Prostate gland (tissue), 2 donors: ENCODE data around the gene BTF3L4. TPM values are rescaled to one million over a fixed set of nuclear protein-coding genes. Genes with fewer than 3 reads are reported as not detected.

Source experiments
- DNase-seq: peaks from one replicate; pipeline ENCODE4 v3.0.0-alpha.2; 2019; ENCODE audit warnings: low spot score
- H3K27ac ChIP-seq, 2 donors: fragments of 200-600 bp; sonication (generic); 2 replicates each; pipeline ENCODE4 v1.5.1; 2017 to 2019
- H3K27me3 ChIP-seq: fragments of 200-600 bp; sonication (generic); replicated peaks from 2 replicates; pipeline ENCODE4 v1.5.1; 2019; ENCODE audit not compliant: insufficient read depth
- H3K36me3 ChIP-seq, 2 donors: fragments of 200-600 bp; sonication (generic); 1 replicate in 1 of 2; 2 replicates in 1 of 2; pipeline versions ENCODE4 v1.5.1 to v1.8.1; 2017 to 2019
- H3K4me1 ChIP-seq: fragments of 200-600 bp; sonication (generic); replicated peaks from 2 replicates; pipeline ENCODE4 v1.5.1; 2019
- H3K4me3 ChIP-seq, 2 donors: fragments of 200-600 bp; sonication (generic); 2 replicates each; pipeline ENCODE4 v1.5.1; 2017 to 2019
- H3K9me3 ChIP-seq: fragments of 200-600 bp; sonication (generic); 2 replicates; pipeline ENCODE4 v1.5.1; 2017
- CTCF ChIP-seq, 4 experiments: fragments of 200-600 bp in 2 of 4; fragments of 450-650 bp in 2 of 4; sonication (generic) in 2 of 4; IDR thresholded peaks; 1 replicate in 3 of 4; 2 replicates in 1 of 4; pipeline ENCODE4 v1.5.1; 2016 to 2019; ENCODE audit warnings: antibody characterized with exemption in 4 of 4, mild to moderate bottlenecking in 2 of 4, moderate library complexity in 2 of 4
- POLR2A ChIP-seq: fragments of 450-650 bp; IDR thresholded peaks from one replicate; pipeline ENCODE4 v1.6.1; 2016; ENCODE audit warnings: antibody characterized with exemption, mild to moderate bottlenecking
- POLR2AphosphoS5 ChIP-seq: sonication (generic); formaldehyde crosslinking; IDR thresholded peaks from one replicate; pipeline ENCODE4 v1.6.1; 2017; ENCODE audit warnings: antibody characterized with exemption
- WGBS: methylation state at CpG from one replicate; pipeline ENCODE4 v1.1.5; 2018; 5-methylcytosine and 5-hydroxymethylcytosine counted together
- intact Hi-C: fragments of 100-400 bp; cut with DNase I; formaldehyde crosslinking; loops from one replicate; pipeline ENCODE4 v1.14.2; 2022
- total RNA-seq, 2 donors: library from RNA; depleted of rRNA; stranded (reverse); fragments of >200 nt; gene quantifications; one replicate each; pipeline ENCODE4 v1.1.0, GENCODE V29; 2016

The BTF3L4 gene
- total RNA-seq, 2 donors from 2014 or later, result 34.7 to 39.0 TPM

- no peak for TF ChIP-seq POLR2A
- no peak for TF ChIP-seq POLR2AphosphoS5
- TF ChIP-seq CTCF (IDR thresholded peaks at IDR 0.05), result no peak
- DNase-seq, result no peak
- WGBS, result 78% methylated on average over 8 of the region's 8 CpGs
- Histone ChIP-seq H3K36me3 (no peaks in the 10 kb centered on the region), H3K4me1 (no peaks in the 10 kb centered on the region), H3K4me3 (no peak overlapping the region), H3K27ac (no peak overlapping the region), H3K9me3 (no peaks in the 10 kb centered on the region), H3K27me3 (no peaks in the 10 kb centered on the region)
- intact Hi-C loops, result no loop called here
Measured at GRCh38 chr1:52096216-52096615, 40.1 kb downstream of the BTF3L4 start.

DNA sequence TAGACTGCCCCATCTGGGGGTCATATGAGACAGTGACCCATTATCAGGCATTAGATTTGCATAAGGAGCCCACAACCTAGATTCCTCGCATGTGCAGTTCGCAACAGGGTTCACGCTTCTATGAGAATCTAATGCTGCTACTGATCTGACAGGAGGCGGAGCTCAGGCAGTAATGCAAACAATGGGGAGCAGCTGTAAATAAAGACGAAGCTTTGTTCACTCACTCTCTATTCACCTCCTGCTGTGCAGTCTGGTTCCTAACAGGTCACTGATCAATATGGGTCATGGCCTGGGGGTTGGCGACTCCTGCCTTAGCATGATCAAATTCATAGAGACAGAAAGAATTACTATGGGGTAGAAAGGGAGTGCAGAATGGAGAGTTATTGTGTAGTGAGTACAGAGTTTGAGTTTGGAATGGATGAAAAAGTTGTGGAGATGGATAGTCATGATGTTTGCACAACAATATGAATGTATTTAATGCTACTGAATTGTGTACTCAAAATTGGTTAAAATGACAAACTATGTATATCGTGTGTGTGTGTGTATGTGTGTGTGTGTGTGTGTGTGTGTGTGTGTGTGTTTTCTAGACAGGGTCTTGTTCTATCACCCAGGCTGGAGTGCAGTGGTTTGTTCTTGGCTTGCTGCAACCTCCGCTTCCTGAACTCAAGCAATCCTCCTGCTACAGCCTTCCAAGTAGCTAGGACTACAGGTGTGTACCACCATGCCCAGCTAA lies 42.2 kb downstream of the BTF3L4 start:
- TF ChIP-seq POLR2A, result no peak
- TF ChIP-seq CTCF (IDR thresholded peaks at IDR 0.05), result no peak
- no peak for TF ChIP-seq POLR2AphosphoS5

GRCh38 chr1:52102336-52103013 lies 46.4 kb downstream of the BTF3L4 start:
- TF ChIP-seq CTCF (IDR thresholded peaks at IDR 0.05) (no peak), POLR2A (no peak), POLR2AphosphoS5 (no peak)
- H3K27ac ChIP-seq, result no peak overlapping the region
- H3K27me3 ChIP-seq, result no peaks in the 10 kb centered on the region
- no peaks in the 10 kb centered on the region for H3K4me1 ChIP-seq
- no peaks in the 10 kb centered on the region for H3K9me3 ChIP-seq
- no peaks in the 10 kb centered on the region for H3K36me3 ChIP-seq
- intact Hi-C loops, result no loop called here
- no peak for DNase-seq
- no peak overlapping the region for H3K4me3 ChIP-seq
- 89% methylated on average over 1 of the region's 1 CpG for WGBS

More for the DNA sequence above, 42.2 kb downstream of the BTF3L4 start:
- DNase-seq, result no peak
- Histone ChIP-seq H3K27me3 (no peaks in the 10 kb centered on the region), H3K36me3 (no peaks in the 10 kb centered on the region), H3K4me3 (no peak overlapping the region), H3K4me1 (no peaks in the 10 kb centered on the region), H3K9me3 (no peaks in the 10 kb centered on the region), H3K27ac (no peak overlapping the region)
- 42% methylated on average over 8 of the region's 8 CpGs for WGBS
- intact Hi-C loops, result no loop called here

- no peak overlapping the region for H3K4me3 ChIP-seq
- no peaks in the 10 kb centered on the region for H3K27me3 ChIP-seq
- no peaks in the 10 kb centered on the region for H3K36me3 ChIP-seq
- intact Hi-C loops, result no loop called here
- H3K4me1 ChIP-seq, result no peaks in the 10 kb centered on the region
- DNase-seq, result no peak
- TF ChIP-seq CTCF (IDR thresholded peaks at IDR 0.05), result no peak
- TF ChIP-seq POLR2A, result no peak
- no peak for TF ChIP-seq POLR2AphosphoS5
- no peak overlapping the region for H3K27ac ChIP-seq
- no peaks in the 10 kb centered on the region for H3K9me3 ChIP-seq
Measured at GRCh38 chr1:52111492-52111891, 55.4 kb downstream of the BTF3L4 start.

GRCh38 chr1:52112489-52112888 lies 56.4 kb downstream of the BTF3L4 start:
- WGBS, result 93% methylated on average over 3 of the region's 3 CpGs
- no peak for DNase-seq
- H3K4me1 ChIP-seq, result no peaks in the 10 kb centered on the region
- TF ChIP-seq POLR2A (no peak), POLR2AphosphoS5 (no peak), CTCF (IDR thresholded peaks at IDR 0.05) (no peak)
- intact Hi-C loops, result no loop called here
- no peaks in the 10 kb centered on the region for H3K36me3 ChIP-seq
- H3K4me3 ChIP-seq, result no peak overlapping the region
- no peak overlapping the region for H3K27ac ChIP-seq
- H3K27me3 ChIP-seq, result no peaks in the 10 kb centered on the region
- H3K9me3 ChIP-seq, result no peaks in the 10 kb centered on the region
